ENCODE data around the gene CDK1.
"Not testable (repeated sequence)": the region's sequence is repeated elsewhere in the genome, so short reads cannot be mapped to it uniquely, and the experiment has no call there.

CDK1 gene

GRCh38 chr10:60817398-60817805 is 39.1 kb downstream of the CDK1 start:
- DNase-seq = no peak

- DNase-seq = no peak
Observed at GRCh38 chr10:60818134-60818770, 40.0 kb downstream of the CDK1 start.

- DNase-seq = no peak
Observed at GRCh38 chr10:60819271-60819670, 41.0 kb downstream of the CDK1 start.

- DNase-seq = no peak
Observed at GRCh38 chr10:60820093-60820754, 41.9 kb downstream of the CDK1 start.

- DNase-seq = no peak
Observed at GRCh38 chr10:60821656-60822055, 43.4 kb downstream of the CDK1 start.

GRCh38 chr10:60822809-60823208 is 44.5 kb downstream of the CDK1 start:
- no peak for DNase-seq

- DNase-seq = no peak
Observed at GRCh38 chr10:60823324-60823723, 45.0 kb downstream of the CDK1 start.

GRCh38 chr10:60825520-60825919 is 47.2 kb downstream of the CDK1 start:
- no peak for DNase-seq

- no peak for DNase-seq
Observed at GRCh38 chr10:60827791-60828488, 49.7 kb downstream of the CDK1 start.

GRCh38 chr10:60828489-60828852 is 50.2 kb downstream of the CDK1 start:
- no peak for DNase-seq

GRCh38 chr10:60832136-60832535 is 53.9 kb downstream of the CDK1 start:
- DNase-seq = not testable (repeated sequence)

- no peak for DNase-seq
Observed at GRCh38 chr10:60834401-60834800, 56.1 kb downstream of the CDK1 start.

- no peak for DNase-seq
Observed at GRCh38 chr10:60835049-60835448, 56.8 kb downstream of the CDK1 start.

GRCh38 chr10:60841227-60841626 is 62.9 kb downstream of the CDK1 start:
- DNase-seq = not testable (repeated sequence)

- DNase-seq = no peak
Observed at GRCh38 chr10:60842694-60843093, 64.4 kb downstream of the CDK1 start.

All from NCI-H1092 treated with DMSO at 0.1 percent for 48 hours (cell line).